Erythroblast (primary cell): ENCODE measurements around the gene PRKAR2B.
"Not testable (repeated sequence)": the region's sequence is repeated elsewhere in the genome, so short reads cannot be mapped to it uniquely, and the experiment has no call there.

Experiments
- GATA1 ChIP-seq: IDR thresholded peaks from 2 replicates; pipeline ENCODE4 v1.6.1; 2011; ENCODE audit warnings: low read depth, mild to moderate bottlenecking, control low read depth, low read length, moderate library complexity
- POLR2A ChIP-seq: IDR thresholded peaks from 2 replicates; pipeline ENCODE4 v1.6.1; 2011; ENCODE audit warnings: mild to moderate bottlenecking, low read length

DNA sequence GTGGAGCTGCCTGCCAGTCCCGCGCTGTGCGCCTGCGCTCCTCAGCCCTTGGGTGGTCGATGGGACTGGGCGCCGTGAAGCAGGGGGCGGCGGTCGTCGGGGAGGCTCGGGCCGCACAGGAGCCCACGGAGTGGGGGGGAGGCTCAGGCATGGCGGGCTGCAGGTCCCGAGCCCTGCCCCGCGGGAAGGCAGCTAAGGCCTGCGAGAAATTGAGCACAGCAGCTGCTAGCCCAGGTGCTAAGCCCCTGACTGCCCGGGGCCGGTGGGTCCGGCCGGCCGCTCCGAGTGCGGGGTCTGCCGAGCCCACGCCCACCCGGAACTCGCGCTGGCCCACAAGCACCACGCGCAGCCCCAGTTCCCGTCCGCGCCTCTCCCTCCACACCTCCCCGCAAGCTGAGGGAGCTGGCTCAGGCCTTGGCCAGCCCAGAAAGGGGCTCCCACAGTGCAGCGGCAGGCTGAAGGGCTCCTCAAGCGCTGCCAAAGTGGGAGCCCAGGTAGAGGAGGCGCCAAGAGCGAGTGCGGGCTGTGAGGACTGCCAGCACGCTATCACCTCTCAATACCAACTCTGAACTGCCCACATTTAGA is 2.1 kb upstream of the PRKAR2B start:
- not testable (repeated sequence) for TF ChIP-seq POLR2A, GATA1
